Measurements from ENCODE around the gene ITSN1. TPM values are rescaled to one million over a fixed set of nuclear protein-coding genes. Genes with fewer than 3 reads are reported as not detected.

The ITSN1 gene
- total RNA-seq, 1 experiment from 2014 or later, result 50.3 TPM

GRCh38 chr21:33858667-33859372 lies 216.5 kb downstream of the ITSN1 start:
- POLR2A ChIA-PET, result no interaction called here
- H3K4me3 ChIP-seq (ENCODE audit: low read depth in 2 of 2, low read length in 2 of 2), result no peak overlapping the region
- ATAC-seq (no peak), DNase-seq (ENCODE audit: low read depth, low spot score) (no peak)
- TF ChIP-seq SIN3A (IDR thresholded peaks at IDR 0.05; ENCODE audit: borderline replicate concordance, insufficient read depth, low read depth, low read length) (no peak), POLR2AphosphoS5 (IDR thresholded peaks at IDR 0.05; ENCODE audit: low read depth, low read length) (no peak), TCF7L2 (IDR thresholded peaks at IDR 0.05; ENCODE audit: low read depth, low read length) (no peak), REST (IDR thresholded peaks at IDR 0.05; ENCODE audit: insufficient read depth in 1 of 2, low read depth in 2 of 2, low read length in 1 of 2) (no peak), CTCF (IDR thresholded peaks at IDR 0.05) (no peak)
- in situ Hi-C loops (cut with HindIII; ENCODE audit: low pct_unique_long_range_greater_than_20kb, low sequenced_read_pairs) (no loop called here), intact Hi-C loops (cut with micrococcal nuclease; ENCODE audit: unreplicated experiment) (no loop called here)
- H3K27me3 ChIP-seq (ENCODE audit: control insufficient read depth, insufficient read depth, low read length), result no peaks in the 10 kb centered on the region
- H3K4me1 ChIP-seq (ENCODE audit: control insufficient read depth, insufficient read depth, low read length), result peaks cover 6% of the 10 kb centered on the region
- no peaks in the 10 kb centered on the region for H3K36me3 ChIP-seq (ENCODE audit: control insufficient read depth, insufficient read depth, low read length)
- CTCF ChIA-PET, result no interaction called here
- no TSS peak for BruUV-seq (replicated peaks)
- no peak overlapping the region for H3K27ac ChIP-seq (ENCODE audit: low read length)
- H3K9me3 ChIP-seq (ENCODE audit: control insufficient read depth, insufficient read depth, low read depth, low read length), result no peaks in the 10 kb centered on the region

GRCh38 chr21:33859373-33860102 lies 217.2 kb downstream of the ITSN1 start:
- H3K9me3 ChIP-seq (ENCODE audit: control insufficient read depth, insufficient read depth, low read depth, low read length), result no peaks in the 10 kb centered on the region
- no peaks in the 10 kb centered on the region for H3K27me3 ChIP-seq (ENCODE audit: control insufficient read depth, insufficient read depth, low read length)
- no peak for DNase-seq (ENCODE audit: low read depth, low spot score)
- BruUV-seq (replicated peaks), result no TSS peak
- H3K27ac ChIP-seq (ENCODE audit: low read length), result no peak overlapping the region
- H3K4me3 ChIP-seq (ENCODE audit: low read depth in 2 of 2, low read length in 2 of 2), result no peak overlapping the region
- ATAC-seq, result no peak
- intact Hi-C loops (cut with micrococcal nuclease; ENCODE audit: unreplicated experiment), result no loop called here
- CTCF ChIA-PET, result no interaction called here
- H3K36me3 ChIP-seq (ENCODE audit: control insufficient read depth, insufficient read depth, low read length), result no peaks in the 10 kb centered on the region
- in situ Hi-C loops (cut with HindIII; ENCODE audit: low pct_unique_long_range_greater_than_20kb, low sequenced_read_pairs), result no loop called here
- peaks cover 6% of the 10 kb centered on the region for H3K4me1 ChIP-seq (ENCODE audit: control insufficient read depth, insufficient read depth, low read length)
- no peak for TF ChIP-seq REST (IDR thresholded peaks at IDR 0.05; ENCODE audit: insufficient read depth in 1 of 2, low read depth in 2 of 2, low read length in 1 of 2)
- TF ChIP-seq CTCF (IDR thresholded peaks at IDR 0.05), result no peak
- no peak for TF ChIP-seq POLR2AphosphoS5 (IDR thresholded peaks at IDR 0.05; ENCODE audit: low read depth, low read length)
- TF ChIP-seq SIN3A (IDR thresholded peaks at IDR 0.05; ENCODE audit: borderline replicate concordance, insufficient read depth, low read depth, low read length), result no peak
- no peak for TF ChIP-seq TCF7L2 (IDR thresholded peaks at IDR 0.05; ENCODE audit: low read depth, low read length)
- POLR2A ChIA-PET, result no interaction called here
